ENCODE measurements around the gene VEPH1. TPM values are rescaled to one million over a fixed set of nuclear protein-coding genes. Genes with fewer than 3 reads are reported as not detected.

VEPH1 gene
- total and polyA plus RNA-seq, 9 of the 15 experiments (the other 6 are each of a cell fraction or from before 2014, with no cell fraction given) = 4.5 to 15.6 (median 5.8) TPM

DNA sequence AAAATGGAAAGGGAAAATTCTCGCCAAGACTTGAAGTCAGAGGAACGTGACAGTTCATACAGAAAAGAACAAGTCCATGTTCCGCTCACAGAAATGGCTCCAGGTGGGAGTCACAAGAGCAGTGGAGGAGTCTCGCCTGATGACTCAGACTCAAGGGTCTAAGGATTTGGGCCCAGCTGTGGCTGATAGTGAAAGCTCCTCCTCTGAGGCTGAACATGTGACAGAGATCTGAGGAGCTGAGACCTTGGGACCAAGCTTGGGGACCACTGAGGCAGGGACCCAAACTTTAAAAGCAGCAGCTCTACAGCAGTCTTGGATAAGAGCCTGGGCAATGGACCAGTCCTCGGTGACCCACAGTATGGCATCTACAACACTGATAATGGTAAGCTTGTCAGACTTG, 9.3 kb upstream of the VEPH1 start (continued):
- TF ChIP-seq, protein P1, sequence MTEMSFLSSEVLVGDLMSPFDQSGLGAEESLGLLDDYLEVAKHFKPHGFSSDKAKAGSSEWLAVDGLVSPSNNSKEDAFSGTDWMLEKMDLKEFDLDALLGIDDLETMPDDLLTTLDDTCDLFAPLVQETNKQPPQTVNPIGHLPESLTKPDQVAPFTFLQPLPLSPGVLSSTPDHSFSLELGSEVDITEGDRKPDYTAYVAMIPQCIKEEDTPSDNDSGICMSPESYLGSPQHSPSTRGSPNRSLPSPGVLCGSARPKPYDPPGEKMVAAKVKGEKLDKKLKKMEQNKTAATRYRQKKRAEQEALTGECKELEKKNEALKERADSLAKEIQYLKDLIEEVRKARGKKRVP (CRISPR knock-in tag; IDR thresholded peaks at IDR 0.05) = no peak
- TF ChIP-seq, protein P2, sequence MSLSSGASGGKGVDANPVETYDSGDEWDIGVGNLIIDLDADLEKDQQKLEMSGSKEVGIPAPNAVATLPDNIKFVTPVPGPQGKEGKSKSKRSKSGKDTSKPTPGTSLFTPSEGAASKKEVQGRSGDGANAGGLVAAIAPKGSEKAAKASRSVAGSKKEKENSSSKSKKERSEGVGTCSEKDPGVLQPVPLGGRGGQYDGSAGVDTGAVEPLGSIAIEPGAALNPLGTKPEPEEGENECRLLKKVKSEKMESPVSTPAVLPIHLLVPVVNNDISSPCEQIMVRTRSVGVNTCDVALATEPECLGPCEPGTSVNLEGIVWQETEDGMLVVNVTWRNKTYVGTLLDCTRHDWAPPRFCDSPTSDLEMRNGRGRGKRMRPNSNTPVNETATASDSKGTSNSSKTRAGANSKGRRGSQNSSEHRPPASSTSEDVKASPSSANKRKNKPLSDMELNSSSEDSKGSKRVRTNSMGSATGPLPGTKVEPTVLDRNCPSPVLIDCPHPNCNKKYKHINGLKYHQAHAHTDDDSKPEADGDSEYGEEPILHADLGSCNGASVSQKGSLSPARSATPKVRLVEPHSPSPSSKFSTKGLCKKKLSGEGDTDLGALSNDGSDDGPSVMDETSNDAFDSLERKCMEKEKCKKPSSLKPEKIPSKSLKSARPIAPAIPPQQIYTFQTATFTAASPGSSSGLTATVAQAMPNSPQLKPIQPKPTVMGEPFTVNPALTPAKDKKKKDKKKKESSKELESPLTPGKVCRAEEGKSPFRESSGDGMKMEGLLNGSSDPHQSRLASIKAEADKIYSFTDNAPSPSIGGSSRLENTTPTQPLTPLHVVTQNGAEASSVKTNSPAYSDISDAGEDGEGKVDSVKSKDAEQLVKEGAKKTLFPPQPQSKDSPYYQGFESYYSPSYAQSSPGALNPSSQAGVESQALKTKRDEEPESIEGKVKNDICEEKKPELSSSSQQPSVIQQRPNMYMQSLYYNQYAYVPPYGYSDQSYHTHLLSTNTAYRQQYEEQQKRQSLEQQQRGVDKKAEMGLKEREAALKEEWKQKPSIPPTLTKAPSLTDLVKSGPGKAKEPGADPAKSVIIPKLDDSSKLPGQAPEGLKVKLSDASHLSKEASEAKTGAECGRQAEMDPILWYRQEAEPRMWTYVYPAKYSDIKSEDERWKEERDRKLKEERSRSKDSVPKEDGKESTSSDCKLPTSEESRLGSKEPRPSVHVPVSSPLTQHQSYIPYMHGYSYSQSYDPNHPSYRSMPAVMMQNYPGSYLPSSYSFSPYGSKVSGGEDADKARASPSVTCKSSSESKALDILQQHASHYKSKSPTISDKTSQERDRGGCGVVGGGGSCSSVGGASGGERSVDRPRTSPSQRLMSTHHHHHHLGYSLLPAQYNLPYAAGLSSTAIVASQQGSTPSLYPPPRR (CRISPR knock-in tag; IDR thresholded peaks at IDR 0.05; ENCODE audit: borderline replicate concordance) = no peak
- TF ChIP-seq JUNB (CRISPR knock-in tag; conservative IDR thresholded peaks at IDR 0.05) = peak; percentile 72
- no peak for TF ChIP-seq RBM17 (IDR thresholded peaks at IDR 0.05; ENCODE audit: borderline replicate concordance, low read depth, low read length)
- no peak for TF ChIP-seq CC2D1A (IDR thresholded peaks at IDR 0.05)
- TF ChIP-seq, protein P3, sequence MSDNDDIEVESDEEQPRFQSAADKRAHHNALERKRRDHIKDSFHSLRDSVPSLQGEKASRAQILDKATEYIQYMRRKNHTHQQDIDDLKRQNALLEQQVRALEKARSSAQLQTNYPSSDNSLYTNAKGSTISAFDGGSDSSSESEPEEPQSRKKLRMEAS (CRISPR knock-in tag; IDR thresholded peaks at IDR 0.05) = no peak
- no peak for TF ChIP-seq SIN3A (IDR thresholded peaks at IDR 0.05; ENCODE audit: borderline replicate concordance in 2 of 2, control insufficient read depth in 1 of 2, low read depth in 2 of 2, low read length in 2 of 2)
- no peak for TF ChIP-seq NFXL1 (CRISPR knock-in tag; IDR thresholded peaks at IDR 0.05)
- TF ChIP-seq, protein P4, sequence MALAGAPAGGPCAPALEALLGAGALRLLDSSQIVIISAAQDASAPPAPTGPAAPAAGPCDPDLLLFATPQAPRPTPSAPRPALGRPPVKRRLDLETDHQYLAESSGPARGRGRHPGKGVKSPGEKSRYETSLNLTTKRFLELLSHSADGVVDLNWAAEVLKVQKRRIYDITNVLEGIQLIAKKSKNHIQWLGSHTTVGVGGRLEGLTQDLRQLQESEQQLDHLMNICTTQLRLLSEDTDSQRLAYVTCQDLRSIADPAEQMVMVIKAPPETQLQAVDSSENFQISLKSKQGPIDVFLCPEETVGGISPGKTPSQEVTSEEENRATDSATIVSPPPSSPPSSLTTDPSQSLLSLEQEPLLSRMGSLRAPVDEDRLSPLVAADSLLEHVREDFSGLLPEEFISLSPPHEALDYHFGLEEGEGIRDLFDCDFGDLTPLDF (CRISPR knock-in tag; IDR thresholded peaks at IDR 0.05) = 0 out of 2 replicates have a peak, but pooled peaks have one; percentile 29
- no peak for TF ChIP-seq ZNF239 (CRISPR knock-in tag; IDR thresholded peaks at IDR 0.05)
- TF ChIP-seq NFYB (IDR thresholded peaks at IDR 0.05; ENCODE audit: extremely low read depth, insufficient read length) = no peak
- TF ChIP-seq MEF2D (tag; conservative IDR thresholded peaks at IDR 0.05; ENCODE audit: low read depth) = 0 out of 2 replicates have a peak, but pooled peaks have one; percentile 38
- TF ChIP-seq ZSCAN32 (CRISPR knock-in tag; IDR thresholded peaks at IDR 0.05) = no peak
- no peak for TF ChIP-seq RB1 (IDR thresholded peaks at IDR 0.05; ENCODE audit: low read depth)
- no peak for TF ChIP-seq ZBED1 (IDR thresholded peaks at IDR 0.05)
- TF ChIP-seq TAL1 (IDR thresholded peaks at IDR 0.05) = peak; percentile 46
- no peak for TF ChIP-seq MAFG (tag; conservative IDR thresholded peaks at IDR 0.05)
- no peak for TF ChIP-seq ZNF644 (tag; IDR thresholded peaks at IDR 0.05; ENCODE audit: low read depth)
- TF ChIP-seq KLF10 (CRISPR knock-in tag; IDR thresholded peaks at IDR 0.05) = no peak
- TF ChIP-seq SNIP1 (IDR thresholded peaks at IDR 0.05; ENCODE audit: low read depth) = no peak
- no peak for TF ChIP-seq CBFB (CRISPR knock-in tag; IDR thresholded peaks at IDR 0.05)
- TF ChIP-seq TCF3 (CRISPR knock-in tag; IDR thresholded peaks at IDR 0.05) = peak; percentile 69
- TF ChIP-seq SMARCE1 (IDR thresholded peaks at IDR 0.05) = peak; percentile 87
- TF ChIP-seq, protein P5, sequence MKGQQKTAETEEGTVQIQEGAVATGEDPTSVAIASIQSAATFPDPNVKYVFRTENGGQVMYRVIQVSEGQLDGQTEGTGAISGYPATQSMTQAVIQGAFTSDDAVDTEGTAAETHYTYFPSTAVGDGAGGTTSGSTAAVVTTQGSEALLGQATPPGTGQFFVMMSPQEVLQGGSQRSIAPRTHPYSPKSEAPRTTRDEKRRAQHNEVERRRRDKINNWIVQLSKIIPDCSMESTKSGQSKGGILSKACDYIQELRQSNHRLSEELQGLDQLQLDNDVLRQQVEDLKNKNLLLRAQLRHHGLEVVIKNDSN (CRISPR knock-in tag; IDR thresholded peaks at IDR 0.05) = peak; percentile 50; the same call in 1 of the 2 replicates
